HG03135 (cell line): ENCODE measurements around the gene S100A13.
"Not testable (repeated sequence)": the region's sequence is repeated elsewhere in the genome, so short reads cannot be mapped to it uniquely, and the experiment has no call there.

Source experiments
- ATAC-seq: cut with Tn5 transposase; IDR thresholded peaks from one replicate; pipeline ENCODE4 v1.9.1; 2021; ENCODE audit warnings: mild to moderate bottlenecking, moderate library complexity; ENCODE audit not compliant: unreplicated experiment

S100A13 gene

DNA sequence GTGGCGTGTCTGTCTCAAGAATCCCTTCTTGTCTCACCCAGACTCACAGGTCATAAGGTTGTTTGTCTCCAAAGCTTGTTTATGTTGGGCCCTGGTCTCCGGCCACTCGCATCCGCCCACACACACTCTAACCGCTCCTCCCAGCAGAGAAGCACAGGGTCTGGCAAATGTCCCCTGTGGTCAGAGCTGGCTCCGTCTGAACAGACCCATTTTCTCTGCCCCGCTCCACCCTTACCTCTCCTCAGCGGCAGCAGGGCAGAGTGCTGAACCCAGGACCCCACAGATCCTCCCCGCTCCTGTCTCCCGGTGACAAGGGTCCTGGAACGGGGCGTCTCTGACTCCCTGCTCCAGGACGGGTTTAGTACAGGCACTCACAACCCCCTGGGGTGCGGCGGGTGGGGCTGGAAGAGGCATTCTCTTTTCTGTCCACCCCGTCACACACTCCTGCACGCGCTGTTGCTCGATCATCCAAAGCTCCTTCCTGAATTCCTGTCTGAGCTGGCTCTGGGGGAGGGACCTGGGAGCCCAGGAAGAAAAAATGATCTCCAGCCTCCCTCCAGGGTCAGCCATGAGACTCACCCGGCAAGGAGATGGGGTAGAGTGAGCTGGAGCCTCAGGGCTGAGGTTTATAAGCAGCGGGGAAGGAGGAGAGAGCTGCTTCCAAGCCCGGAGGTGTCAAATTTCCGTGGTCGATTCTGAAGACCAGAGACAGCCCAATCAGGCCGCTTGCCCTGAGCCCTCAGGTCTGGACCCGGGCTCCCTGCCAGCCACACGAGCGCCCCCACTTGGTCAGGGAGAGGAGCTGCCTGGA, at the start of gene S100A13:
Gene S100A13, minus strand, starts transcription at position 602 of the 811 bp plus-strand sequence. CDS start 1,033 bp downstream, outside the sequence.
- ATAC-seq: no peak

DNA sequence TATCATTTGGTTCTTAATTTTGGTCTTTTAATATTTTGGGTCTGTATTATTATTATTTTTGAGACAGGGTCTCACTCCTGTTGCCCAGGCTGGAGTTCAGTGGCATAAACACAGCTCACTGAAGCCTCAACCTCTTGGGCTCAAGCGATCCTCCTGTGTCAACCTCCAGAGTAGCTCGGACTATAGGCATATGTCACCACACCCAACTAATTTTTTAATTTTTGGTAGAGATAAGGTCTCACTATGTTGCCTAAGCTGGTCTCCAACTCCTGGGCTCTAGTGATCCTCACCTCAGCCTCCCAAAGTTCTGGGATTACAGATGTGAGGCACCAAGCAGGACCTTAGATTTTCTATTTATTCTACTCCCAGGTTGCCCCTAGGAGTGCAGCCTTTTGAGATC, 46.2 kb upstream of the S100A13 start:
- no peak for ATAC-seq

DNA sequence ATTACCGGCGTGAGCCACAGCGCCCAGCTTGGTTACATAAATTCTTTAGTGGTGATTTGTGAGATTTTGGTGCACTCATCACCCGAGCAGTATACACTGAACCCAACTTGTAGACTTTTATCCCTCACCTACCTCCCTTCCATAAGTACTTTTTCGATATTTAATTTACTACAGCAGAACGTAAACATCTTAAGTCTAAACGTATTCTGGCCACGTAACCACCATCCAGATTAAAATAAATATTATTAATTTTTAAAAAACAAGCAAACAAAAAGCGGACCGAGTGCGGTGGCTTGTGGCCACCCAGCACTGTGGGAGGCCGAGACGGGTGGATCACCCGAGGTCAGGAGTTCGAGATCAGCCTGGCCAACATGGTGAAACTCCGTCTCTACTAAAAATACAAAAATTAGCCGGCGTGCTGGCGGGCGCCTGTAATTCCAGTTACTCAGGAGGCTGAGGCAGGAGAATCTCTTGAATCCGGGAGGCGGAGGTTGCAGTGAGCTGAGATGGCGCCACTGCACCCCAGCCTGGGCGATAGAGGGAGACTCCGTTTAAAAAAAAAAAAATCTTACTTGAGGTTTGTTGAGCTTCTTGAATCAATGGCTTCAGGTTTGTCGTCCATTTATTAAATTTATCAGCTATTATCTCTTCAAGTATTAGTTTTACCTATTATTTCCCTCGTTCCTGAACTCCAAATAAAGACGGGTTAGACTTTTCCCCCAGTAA, 44.5 kb upstream of the S100A13 start:
- ATAC-seq: peak; percentile 15

DNA sequence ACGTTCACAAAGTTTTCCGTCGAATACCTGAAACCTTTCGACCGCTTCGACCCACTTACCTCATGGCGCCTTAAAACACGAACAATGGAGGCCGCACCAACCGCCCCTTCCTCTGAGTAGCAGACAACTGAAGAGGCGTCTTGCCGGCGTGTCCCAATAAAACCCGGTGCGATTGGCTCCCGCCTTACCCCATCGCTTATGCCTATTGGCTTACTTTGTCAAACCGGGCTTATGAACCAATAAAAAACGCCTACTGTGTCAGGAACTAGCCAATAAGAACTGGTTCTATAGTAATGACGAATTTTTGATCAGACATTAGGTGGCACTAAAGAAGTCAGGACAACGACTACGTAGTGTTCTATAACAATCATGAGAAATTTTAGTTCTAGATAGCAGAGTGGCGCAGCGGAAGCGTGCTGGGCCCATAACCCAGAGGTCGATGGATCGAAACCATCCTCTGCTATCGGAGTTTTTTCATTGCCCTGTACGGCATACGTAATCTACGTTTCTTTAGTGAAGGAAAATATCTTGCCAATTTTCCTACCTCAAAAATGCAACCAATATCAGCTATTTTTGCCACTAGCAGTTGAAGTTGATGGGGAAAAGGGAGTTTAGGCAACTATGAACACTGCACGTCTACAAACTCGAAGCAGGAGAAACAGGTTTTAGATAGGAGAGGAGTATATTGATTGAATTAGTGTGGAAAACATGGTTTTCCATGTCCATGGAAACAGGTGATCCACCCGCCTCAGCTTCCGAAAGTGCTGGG, 43.7 kb upstream of the S100A13 start, which contains the start of gene ILF2:
Gene ILF2, minus strand, starts transcription at position 135 of the 769 bp plus-strand sequence. Its CDS starts 71 bp downstream, at position 64.
- peak; percentile 95 for ATAC-seq

DNA sequence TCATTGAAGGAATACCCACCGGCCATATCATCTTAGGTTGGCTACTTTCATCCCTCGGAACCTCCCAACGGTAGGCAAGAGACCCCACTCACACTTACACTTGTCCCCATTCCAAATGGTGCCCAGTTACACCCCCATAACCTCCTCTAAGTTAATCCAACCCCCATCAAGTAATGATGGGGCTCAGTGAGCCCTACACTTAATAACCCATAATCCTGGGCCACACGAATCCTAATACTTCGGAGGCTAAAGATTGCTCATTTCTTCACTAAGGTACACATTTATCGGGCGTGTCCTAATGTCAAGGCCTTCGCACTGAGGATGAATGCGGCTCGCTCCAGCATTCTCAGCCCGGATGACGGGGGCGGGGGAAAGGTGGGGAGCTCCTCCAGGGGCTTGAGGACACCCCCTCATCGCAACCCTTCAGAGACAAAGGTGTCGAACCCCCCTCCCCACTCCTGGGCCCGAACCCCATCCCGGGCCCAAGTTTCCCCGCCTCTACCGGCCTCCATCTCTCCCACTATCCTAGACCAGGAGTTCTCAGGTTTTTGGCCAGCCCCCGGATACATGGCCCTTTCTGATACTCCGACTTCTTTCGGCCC, 43.1 kb upstream of the S100A13 start:
- ATAC-seq: no peak

DNA sequence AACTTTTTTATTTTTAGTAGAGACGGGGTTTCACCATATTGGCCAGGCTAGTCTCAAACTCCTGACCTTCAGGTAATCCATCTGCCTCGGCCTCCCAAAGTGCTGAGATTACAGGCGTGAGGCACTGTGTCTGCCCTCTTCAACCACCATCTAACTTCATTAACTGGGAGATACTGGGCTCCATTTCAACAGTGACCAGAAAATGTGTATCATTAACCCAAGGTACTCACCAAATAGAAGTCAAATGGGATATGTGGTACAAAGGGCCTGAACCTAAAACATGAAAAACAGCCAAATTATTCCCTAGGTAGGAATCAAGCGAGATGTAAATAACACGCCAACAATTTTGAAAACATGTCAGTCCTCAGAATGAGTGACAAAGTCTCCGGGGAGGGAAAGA, 42.3 kb upstream of the S100A13 start:
- ATAC-seq: no peak

DNA sequence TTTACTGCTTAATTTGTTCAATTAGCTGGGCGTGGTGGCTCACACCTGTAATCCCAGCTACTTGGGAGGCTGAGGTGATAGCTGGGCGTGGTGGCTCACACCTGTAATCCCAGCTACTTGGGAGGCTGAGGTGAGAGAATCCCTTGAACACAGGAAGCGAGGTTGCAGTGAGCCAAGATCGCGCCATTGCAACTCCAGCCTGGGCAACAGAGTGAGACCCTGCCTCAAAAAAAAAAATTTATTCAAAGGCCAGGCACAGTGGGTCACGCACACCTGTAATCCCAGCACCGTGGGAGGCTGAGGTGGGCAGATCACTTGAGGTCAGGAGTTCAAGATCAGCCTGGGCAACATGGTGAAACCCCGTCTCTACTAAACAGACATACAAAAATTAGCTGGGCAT, 41.4 kb upstream of the S100A13 start:
- ATAC-seq: not testable (repeated sequence)

DNA sequence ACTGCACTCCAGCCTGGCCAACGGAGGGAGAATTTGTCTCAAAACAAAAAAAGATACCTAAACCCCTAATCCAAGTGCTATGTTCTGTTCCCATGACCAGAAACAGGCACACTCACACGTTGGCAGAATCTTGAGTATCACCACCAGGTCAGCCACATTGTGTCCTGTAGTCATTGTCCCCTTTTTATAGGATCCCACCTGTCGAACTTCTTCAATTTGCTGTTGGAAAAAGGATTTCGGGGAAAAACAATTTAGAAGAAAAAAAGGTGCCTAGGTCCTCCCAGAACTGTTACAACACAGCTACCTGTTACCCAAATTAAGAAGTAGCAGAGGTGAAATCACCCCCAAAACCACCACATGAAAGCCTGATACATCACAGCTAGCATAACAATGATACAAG, 40.1 kb upstream of the S100A13 start:
- ATAC-seq: no peak

DNA sequence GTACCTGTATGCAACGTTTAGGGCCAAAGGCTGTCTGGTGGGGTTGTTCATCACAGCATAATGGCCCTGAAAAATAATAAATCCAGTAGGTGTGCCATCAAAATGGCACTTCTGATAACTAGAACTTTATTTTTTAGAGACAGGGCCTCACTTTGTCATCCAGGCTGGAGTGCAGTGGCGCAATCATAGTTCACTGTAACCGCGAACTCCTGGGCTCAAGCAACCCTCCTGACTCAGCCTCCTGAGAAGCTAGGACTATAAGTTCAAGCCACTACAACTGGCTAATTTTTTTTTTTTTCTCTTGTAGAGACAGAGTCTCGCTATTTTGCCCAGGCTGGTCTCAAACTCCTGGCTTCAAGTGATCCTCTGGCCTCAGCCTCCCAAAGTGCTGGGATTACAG, 35.9 kb upstream of the S100A13 start:
- no peak for ATAC-seq

DNA sequence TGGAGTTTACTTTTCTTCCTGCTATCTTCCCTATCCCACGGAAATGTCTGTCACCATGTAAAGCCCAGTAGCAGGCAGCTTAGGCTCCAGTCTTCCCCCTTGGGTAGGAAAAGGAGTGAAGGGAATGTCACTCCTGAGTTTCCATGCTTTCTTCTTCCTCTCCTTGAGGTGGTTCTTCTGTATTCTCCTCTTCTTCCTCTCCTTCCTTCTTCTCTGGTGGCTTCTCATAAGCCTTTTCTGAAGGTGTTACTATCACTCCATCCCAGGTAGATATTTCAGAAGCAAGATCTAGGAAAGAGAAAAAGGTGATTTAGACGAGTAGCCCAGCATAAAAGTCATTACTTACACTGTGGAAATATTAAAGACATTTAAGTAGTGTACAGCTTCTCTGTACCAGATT, 35.0 kb upstream of the S100A13 start:
- ATAC-seq: no peak

DNA sequence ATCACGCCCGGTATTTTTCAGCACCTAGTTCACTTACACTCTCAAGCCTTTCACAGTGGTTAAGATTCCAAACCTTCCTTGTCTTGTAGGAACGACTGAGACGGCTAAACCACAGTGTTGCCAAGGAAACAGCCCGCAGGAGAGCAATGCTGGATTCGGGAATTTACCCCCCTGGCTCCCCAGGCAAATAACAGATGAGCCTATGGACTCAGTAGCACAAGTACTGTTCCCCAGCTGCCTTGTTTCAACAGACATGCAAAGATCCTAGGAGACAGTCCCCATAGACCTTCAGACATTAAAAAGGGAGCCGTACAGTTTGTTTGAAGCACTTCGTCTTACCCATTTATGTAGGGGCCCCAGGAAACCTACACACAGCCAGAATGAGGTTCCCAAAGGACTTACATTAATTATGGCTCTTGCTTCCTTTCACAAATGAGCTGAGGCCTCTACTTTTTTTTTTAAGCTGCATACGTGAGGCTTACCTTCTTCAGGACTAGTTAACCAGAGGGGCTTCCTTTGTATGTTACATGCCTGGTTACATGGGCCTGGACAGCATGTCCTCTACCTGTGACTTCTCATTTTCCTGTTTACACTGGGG, 33.9 kb upstream of the S100A13 start:
- ATAC-seq: no peak

DNA sequence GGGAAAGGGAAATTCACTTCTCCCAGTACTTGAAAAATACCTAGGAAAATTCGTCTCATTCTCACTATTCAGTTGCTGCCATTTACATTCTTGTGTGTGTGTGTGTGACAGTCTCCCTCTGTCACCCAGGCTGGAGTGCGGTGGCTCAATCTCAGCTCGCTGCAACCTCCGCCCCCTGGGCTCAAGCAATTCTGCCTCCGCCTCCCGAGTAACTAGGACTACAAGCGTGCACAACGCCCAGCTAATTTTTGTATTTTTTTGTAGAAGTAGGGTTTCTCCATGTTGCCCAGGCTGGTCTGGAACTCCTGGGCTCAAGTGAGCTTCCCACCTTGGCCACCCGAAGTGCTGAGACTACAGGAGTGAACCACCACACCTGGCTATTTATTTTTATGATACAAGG, 32.4 kb upstream of the S100A13 start:
- ATAC-seq: no peak

DNA sequence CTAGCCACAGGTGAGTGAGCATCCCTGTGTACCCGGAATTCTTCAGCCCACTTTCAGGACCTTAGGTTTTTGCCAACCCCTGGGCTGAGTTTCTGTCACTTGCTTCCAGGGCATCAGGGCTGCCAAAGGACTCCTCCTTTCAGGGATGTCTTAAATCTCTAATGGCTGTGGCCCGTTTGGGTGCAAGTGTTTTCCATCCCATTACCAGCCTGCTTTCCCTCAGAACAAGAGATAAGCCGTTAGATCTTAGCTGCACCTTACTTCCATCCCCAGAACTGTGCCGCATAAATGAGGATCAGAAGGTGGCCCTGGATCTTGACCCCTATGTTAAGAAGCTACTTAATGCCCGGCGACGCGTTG, 31.9 kb upstream of the S100A13 start:
- ATAC-seq: no peak

DNA sequence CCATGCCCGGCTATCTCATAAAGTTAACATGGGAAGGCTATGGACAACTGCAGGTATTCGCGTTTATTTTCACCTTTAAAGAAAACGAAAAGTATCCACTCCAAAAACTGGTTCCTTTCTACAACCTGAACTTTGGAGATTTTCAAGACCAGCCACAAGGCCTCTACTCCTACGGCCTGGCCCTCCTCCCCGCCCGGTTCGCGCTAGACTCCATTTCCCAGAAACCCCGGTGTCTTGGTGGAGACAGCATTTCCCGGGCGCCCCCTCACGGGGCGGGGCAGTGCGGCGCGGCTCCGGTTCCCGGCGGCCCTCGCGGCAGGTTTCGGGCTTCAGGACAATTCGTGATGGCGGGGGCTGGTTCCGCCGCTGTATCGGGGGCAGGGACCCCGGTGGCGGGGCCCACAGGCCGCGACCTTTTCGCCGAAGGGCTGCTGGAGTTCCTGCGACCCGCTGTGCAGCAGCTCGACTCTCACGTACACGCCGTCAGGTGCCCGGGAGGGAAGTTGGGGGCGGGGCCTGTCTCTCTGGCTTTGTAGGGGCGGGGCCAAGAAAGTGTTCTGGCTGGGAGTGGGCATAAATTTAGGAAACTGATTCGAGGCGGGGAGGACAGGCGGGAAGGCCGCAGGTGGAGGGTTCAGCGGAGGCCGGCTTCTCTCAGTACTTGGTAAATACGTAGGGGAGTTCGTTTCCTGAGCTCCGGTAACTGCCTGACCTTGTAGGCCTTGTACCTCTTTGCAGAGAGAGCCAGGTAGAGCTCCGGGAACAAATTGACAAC, 31.3 kb upstream of the S100A13 start, which contains the start of gene SNAPIN:
Gene SNAPIN, plus strand, starts transcription at position 304 of the 775 bp plus-strand sequence. Its CDS starts 41 bp downstream, at position 345.
- ATAC-seq: peak; percentile 91

DNA sequence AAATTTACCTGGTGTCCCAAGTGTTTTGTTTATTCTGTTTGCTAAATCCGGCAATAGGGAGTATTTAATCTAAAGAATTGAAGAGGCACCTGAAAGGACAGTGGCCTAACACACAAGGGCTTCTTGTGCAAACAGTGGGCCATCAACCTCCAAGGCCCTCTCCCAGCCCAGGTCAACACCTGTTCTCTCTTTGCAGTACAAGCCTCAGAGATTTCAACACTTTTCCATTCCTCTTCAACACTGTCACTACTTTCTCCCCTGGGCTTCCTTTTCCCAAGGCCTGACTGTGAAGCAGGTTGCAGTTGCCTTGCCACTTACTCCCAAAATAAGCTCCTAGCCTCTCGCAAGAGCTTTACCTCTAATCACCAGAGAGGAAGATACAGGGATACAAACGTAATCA, 28.0 kb upstream of the S100A13 start:
- ATAC-seq: no peak

DNA sequence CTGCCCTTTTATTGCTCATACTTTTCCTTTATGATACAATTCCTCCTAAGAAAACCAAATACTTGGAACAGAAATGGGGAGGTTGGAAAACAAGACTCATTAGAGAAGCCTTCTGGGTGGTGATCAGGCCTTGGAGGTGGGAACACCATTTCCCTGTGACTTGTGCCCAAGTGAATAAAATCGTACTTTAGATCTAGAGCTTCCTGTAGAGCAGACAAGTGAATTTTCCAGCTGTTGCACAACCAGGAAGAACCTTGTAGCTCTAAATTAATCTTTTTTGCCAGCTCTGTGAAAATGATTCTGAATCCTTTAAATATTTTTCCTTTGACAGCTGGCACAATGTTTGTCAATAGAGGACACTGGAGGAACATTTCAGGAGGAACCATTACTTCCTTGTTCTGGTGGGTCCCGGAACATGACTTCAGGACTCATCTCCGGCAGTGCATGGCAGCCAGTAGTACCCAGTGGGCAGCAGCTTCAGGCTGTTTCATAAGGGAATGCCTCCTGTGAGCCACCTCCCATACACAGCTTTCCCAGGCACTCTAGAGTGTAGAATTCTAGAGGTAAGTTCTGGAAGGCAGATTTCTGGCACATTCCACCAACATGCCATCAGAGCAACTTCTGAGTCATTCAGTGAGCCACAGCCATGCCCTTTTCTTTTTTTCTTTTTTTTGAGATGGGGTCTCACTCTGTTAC, 25.6 kb upstream of the S100A13 start:
- ATAC-seq: no peak

DNA sequence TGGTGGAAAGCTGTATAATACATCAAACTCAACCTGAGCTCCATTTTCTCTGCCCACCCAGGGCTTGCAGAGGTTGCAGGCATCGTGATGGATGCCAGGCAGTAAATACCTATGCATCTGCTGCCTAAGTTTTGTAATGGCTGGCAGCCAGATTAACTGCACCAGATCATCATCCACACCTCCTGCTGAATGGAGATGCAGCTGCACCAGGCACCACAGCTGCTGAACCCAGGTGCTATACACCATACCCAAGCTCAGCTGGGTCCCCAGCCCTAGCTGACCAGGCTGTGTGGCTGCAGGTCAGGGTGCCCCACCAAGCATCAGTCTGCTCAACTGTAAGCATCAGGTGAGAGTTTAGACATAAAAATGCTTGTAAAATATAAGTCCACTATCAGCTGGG, 24.5 kb upstream of the S100A13 start:
- no peak for ATAC-seq

DNA sequence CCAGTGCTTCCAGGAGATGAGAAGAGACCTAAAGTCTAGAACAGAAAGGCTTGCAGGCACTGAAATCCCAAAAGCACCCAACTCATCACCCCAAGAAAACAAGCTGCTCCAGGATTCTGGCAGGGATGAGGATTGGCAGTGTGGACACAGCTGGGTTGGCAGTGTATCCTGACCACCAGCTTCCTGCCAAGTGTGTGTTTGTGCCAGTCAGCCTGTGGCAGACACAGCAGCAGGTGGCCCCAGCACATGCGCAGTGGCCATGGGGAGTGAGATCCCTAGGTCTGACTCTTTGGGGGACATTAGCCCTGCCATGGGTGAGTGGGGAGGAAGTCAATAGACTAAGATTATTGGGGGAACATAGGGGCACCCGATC, 22.5 kb upstream of the S100A13 start:
- ATAC-seq: no peak

DNA sequence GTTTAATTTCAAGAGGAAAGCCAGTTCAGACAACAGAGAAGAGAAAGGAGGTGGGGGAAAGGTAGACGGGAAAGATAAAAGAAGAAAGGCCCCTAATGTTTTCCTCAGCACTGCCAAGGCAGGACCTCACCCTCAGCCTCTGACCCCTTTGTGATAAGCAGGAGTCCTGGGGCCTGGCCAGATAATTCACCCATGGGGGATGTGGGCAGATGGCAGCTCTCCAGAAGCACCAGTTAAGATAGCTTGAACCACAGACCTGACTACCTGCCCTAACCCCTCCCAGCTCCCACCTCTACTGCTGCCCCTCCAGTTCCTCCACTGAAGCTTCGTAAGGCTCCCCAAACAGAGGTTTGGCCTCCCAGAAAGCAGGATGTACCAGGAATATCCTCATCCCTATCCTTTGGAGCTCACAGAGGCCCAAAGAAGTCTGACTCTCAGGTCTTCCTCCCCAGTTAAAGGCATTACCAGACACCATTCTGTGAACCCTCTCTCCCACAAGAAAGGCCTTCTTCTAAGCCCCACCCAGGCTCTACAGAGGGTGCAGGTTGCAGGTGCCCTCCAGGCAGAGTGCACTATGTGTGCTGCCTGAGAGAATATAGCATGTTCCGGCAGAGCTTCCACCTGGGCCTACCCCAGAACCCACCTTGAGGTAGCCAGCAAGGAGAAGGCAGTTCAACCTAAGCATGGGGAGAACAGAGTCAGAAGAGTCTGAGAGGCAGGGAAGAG, 22.0 kb upstream of the S100A13 start:
- no peak for ATAC-seq
